ENCODE measurements around the gene BMPR1A. TPM values are rescaled to one million over a fixed set of nuclear protein-coding genes. Genes with fewer than 3 reads are reported as not detected.

BMPR1A gene
- total and polyA plus RNA-seq, 9 of the 15 experiments (the other 6 are each of a cell fraction or from before 2014, with no cell fraction given): 1.6 to 17.5 (median 9.1) TPM

DNA sequence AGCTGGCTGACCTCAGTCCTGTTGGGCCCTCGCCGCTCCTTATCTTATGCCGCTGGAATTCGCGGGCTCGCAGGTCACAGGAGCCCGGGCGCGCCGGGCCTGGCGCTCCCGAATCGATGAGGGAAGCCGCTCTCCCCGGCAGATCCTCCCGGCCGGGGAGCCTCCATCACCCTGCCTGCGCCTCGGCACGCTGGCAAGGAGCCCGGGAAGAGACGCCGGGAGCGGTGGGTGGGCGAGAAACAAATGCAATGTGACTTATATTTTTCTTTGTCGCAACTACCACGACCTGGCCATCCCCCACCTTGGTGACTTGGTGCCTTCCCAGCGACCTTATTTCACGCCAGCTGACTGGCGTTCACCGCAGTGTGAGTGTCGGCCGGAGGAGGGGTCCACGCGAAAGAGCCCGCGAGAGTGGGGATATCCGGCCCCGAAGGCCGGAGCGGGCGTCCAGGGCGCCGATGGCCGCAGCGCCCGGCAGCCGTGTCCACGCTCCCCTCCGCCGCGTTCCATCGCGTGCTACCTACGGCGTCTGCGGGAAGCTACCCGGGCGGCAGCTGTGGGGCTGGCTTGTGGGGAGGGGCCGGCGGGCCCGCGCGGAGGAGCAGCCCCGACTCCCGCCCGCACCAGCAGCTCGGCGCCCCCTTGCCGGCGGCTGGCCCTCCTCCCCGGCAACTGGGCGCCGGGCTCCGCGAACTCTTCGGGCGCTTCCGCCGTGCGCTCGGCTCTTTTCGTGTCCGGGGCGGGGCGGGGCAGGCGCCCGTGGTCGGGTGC lies 494 bp upstream of the BMPR1A start (continued):
- TF ChIP-seq, protein P1, sequence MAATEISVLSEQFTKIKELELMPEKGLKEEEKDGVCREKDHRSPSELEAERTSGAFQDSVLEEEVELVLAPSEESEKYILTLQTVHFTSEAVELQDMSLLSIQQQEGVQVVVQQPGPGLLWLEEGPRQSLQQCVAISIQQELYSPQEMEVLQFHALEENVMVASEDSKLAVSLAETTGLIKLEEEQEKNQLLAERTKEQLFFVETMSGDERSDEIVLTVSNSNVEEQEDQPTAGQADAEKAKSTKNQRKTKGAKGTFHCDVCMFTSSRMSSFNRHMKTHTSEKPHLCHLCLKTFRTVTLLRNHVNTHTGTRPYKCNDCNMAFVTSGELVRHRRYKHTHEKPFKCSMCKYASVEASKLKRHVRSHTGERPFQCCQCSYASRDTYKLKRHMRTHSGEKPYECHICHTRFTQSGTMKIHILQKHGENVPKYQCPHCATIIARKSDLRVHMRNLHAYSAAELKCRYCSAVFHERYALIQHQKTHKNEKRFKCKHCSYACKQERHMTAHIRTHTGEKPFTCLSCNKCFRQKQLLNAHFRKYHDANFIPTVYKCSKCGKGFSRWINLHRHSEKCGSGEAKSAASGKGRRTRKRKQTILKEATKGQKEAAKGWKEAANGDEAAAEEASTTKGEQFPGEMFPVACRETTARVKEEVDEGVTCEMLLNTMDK (IDR thresholded peaks at IDR 0.05; ENCODE audit: borderline replicate concordance, insufficient read depth, low read depth, low read length, poor library complexity, severe bottlenecking): peak; percentile 13
- no peak; the same call in 1 of the 2 replicates for TF ChIP-seq DPF2 (IDR thresholded peaks at IDR 0.05)
- TF ChIP-seq SRSF9 (IDR thresholded peaks at IDR 0.05; ENCODE audit: borderline replicate concordance, low read depth, low read length): no peak
- TF ChIP-seq, protein P2, sequence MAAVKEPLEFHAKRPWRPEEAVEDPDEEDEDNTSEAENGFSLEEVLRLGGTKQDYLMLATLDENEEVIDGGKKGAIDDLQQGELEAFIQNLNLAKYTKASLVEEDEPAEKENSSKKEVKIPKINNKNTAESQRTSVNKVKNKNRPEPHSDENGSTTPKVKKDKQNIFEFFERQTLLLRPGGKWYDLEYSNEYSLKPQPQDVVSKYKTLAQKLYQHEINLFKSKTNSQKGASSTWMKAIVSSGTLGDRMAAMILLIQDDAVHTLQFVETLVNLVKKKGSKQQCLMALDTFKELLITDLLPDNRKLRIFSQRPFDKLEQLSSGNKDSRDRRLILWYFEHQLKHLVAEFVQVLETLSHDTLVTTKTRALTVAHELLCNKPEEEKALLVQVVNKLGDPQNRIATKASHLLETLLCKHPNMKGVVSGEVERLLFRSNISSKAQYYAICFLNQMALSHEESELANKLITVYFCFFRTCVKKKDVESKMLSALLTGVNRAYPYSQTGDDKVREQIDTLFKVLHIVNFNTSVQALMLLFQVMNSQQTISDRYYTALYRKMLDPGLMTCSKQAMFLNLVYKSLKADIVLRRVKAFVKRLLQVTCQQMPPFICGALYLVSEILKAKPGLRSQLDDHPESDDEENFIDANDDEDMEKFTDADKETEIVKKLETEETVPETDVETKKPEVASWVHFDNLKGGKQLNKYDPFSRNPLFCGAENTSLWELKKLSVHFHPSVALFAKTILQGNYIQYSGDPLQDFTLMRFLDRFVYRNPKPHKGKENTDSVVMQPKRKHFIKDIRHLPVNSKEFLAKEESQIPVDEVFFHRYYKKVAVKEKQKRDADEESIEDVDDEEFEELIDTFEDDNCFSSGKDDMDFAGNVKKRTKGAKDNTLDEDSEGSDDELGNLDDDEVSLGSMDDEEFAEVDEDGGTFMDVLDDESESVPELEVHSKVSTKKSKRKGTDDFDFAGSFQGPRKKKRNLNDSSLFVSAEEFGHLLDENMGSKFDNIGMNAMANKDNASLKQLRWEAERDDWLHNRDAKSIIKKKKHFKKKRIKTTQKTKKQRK (IDR thresholded peaks at IDR 0.05; ENCODE audit: borderline replicate concordance, low read depth, low read length): no peak
- TF ChIP-seq GTF2E2 (tag; IDR thresholded peaks at IDR 0.05): peak; percentile 41; the same call in 1 of the 2 replicates
- no peak for TF ChIP-seq CBX5 (IDR thresholded peaks at IDR 0.05; ENCODE audit: borderline replicate concordance, low read depth)
- no peak for TF ChIP-seq ZBTB8A (IDR thresholded peaks at IDR 0.05; ENCODE audit: partially characterized antibody)
- TF ChIP-seq MTA1 (IDR thresholded peaks at IDR 0.05; ENCODE audit: borderline replicate concordance): no peak
- no peak for TF ChIP-seq BDP1 (IDR thresholded peaks at IDR 0.05; ENCODE audit: insufficient read depth, insufficient read length)
- TF ChIP-seq ZBTB7A (IDR thresholded peaks at IDR 0.05; ENCODE audit: borderline replicate concordance, control insufficient read depth, low read depth, low read length): peak; percentile 83; the same call in 1 of the 2 replicates
- peak; percentile 23; the same call in 1 of the 2 replicates for TF ChIP-seq CHD2 (IDR thresholded peaks at IDR 0.05; ENCODE audit: low read depth, low read length)
- 0 out of 2 replicates have a peak, but pooled peaks have one; percentile 12 for TF ChIP-seq HNRNPL (IDR thresholded peaks at IDR 0.05; ENCODE audit: low read depth, low read length)
- peak; percentile 45 for TF ChIP-seq NFIC (IDR thresholded peaks at IDR 0.05)
- no peak for TF ChIP-seq U2AF2 (optimal IDR thresholded peaks at IDR 0.05; ENCODE audit: low read depth, low read length)
- TF ChIP-seq MAFG (tag; conservative IDR thresholded peaks at IDR 0.05): no peak
- no peak for TF ChIP-seq ZNF408 (CRISPR knock-in tag; IDR thresholded peaks at IDR 0.05; ENCODE audit: low read depth)
- TF ChIP-seq, protein P3, sequence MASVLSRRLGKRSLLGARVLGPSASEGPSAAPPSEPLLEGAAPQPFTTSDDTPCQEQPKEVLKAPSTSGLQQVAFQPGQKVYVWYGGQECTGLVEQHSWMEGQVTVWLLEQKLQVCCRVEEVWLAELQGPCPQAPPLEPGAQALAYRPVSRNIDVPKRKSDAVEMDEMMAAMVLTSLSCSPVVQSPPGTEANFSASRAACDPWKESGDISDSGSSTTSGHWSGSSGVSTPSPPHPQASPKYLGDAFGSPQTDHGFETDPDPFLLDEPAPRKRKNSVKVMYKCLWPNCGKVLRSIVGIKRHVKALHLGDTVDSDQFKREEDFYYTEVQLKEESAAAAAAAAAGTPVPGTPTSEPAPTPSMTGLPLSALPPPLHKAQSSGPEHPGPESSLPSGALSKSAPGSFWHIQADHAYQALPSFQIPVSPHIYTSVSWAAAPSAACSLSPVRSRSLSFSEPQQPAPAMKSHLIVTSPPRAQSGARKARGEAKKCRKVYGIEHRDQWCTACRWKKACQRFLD (CRISPR knock-in tag; IDR thresholded peaks at IDR 0.05): peak; percentile 81; the same call in 1 of the 2 replicates
- TF ChIP-seq TCF7L2 (IDR thresholded peaks at IDR 0.05; ENCODE audit: low read depth, low read length): no peak
- no peak for TF ChIP-seq MCM5 (IDR thresholded peaks at IDR 0.05; ENCODE audit: low read depth)
- peak; percentile 43 for TF ChIP-seq CTBP1 (IDR thresholded peaks at IDR 0.05; ENCODE audit: borderline replicate concordance)
- TF ChIP-seq CCNT2 (IDR thresholded peaks at IDR 0.05; ENCODE audit: borderline replicate concordance, extremely low read depth, insufficient read length, low read depth, low read length): peak; percentile 70
- no peak for TF ChIP-seq ZNF507 (tag; conservative IDR thresholded peaks at IDR 0.05)

Measured in K562 (cell line).